HFFc6 (cell line): ENCODE data around the gene KNCN. TPM values are rescaled to one million over a fixed set of nuclear protein-coding genes. Genes with fewer than 3 reads are reported as not detected.

Experiments used
- DNase-seq: peaks from one replicate; pipeline ENCODE4 v3.0.0-alpha.2; 2018
- H3K27ac Mint-ChIP-seq: 2 replicates; pipeline ENCODE4 v1.8.0; 2020; ENCODE audit warnings: mild to moderate bottlenecking, mixed read lengths
- H3K27me3 Mint-ChIP-seq: 2 replicates; pipeline ENCODE4 v1.8.0; 2021; ENCODE audit warnings: mild to moderate bottlenecking, moderate library complexity, mixed read lengths; ENCODE audit not compliant: insufficient read depth
- H3K36me3 Mint-ChIP-seq: 2 replicates; pipeline ENCODE4 v1.8.0; 2021; ENCODE audit warnings: low read depth, mixed read lengths
- H3K4me1 Mint-ChIP-seq: 2 replicates; pipeline ENCODE4 v1.8.0; 2020; ENCODE audit warnings: low read depth, mixed read lengths
- H3K4me3 Mint-ChIP-seq: 2 replicates; pipeline ENCODE4 v1.8.0; 2020; ENCODE audit warnings: mild to moderate bottlenecking, moderate library complexity, mixed read lengths
- H3K9me3 Mint-ChIP-seq: 2 replicates; pipeline ENCODE4 v1.8.0; 2020; ENCODE audit warnings: mild to moderate bottlenecking, mixed read lengths
- total RNA-seq, 6 experiments: library from RNA; stranded (reverse); fragmentation: NEBNext Ultra II Directional; extraction: Animal tissue kit (Norgen Biotek cat#: 25700); gene quantifications; 2 replicates in 1 of 6; 3 replicates in 5 of 6; pipeline ENCODE4 v1.2.3, GENCODE V29; 2021
- TF ChIP-seq, protein P1 (sequence below): fragments of 200-600 bp; sonication (generic); IDR thresholded peaks from 2 replicates; pipeline ENCODE4 v1.5.0; 2021; ENCODE audit warnings: antibody characterized with exemption, mild to moderate bottlenecking

KNCN gene
- total RNA-seq, 6 experiments from 2014 or later, result not detected

DNA sequence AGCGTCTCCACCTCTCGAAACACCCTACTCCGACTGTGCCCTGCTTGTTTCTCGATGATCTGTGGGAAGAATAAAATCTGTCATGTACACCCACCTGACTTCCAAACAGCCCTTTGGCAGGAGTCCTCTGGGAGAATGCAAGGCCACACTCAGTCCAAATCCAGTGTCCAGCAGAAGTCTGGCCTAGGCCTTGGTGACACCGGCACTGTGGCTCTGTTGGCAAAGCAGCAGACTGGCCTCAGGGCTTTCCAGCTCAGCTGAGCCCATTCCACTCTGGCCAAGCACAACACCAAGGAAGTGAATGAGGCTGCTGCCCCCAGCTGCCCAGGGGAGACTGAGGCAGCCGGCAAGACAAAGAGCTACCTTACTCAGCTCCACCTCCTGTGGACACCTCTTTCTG lies 25.1 kb upstream of the KNCN start:
- H3K4me3 Mint-ChIP-seq, result no peak overlapping the region
- peaks cover 9% of the 10 kb centered on the region for H3K4me1 Mint-ChIP-seq
- no peaks in the 10 kb centered on the region; the same call in 1 of the 2 replicates for H3K27me3 Mint-ChIP-seq
- no peak overlapping the region for H3K27ac Mint-ChIP-seq
- no peaks in the 10 kb centered on the region for H3K9me3 Mint-ChIP-seq
- no peak for DNase-seq
- peaks cover 14% of the 10 kb centered on the region for H3K36me3 Mint-ChIP-seq
- TF ChIP-seq, protein P1, sequence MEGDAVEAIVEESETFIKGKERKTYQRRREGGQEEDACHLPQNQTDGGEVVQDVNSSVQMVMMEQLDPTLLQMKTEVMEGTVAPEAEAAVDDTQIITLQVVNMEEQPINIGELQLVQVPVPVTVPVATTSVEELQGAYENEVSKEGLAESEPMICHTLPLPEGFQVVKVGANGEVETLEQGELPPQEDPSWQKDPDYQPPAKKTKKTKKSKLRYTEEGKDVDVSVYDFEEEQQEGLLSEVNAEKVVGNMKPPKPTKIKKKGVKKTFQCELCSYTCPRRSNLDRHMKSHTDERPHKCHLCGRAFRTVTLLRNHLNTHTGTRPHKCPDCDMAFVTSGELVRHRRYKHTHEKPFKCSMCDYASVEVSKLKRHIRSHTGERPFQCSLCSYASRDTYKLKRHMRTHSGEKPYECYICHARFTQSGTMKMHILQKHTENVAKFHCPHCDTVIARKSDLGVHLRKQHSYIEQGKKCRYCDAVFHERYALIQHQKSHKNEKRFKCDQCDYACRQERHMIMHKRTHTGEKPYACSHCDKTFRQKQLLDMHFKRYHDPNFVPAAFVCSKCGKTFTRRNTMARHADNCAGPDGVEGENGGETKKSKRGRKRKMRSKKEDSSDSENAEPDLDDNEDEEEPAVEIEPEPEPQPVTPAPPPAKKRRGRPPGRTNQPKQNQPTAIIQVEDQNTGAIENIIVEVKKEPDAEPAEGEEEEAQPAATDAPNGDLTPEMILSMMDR, result no peak

DNA sequence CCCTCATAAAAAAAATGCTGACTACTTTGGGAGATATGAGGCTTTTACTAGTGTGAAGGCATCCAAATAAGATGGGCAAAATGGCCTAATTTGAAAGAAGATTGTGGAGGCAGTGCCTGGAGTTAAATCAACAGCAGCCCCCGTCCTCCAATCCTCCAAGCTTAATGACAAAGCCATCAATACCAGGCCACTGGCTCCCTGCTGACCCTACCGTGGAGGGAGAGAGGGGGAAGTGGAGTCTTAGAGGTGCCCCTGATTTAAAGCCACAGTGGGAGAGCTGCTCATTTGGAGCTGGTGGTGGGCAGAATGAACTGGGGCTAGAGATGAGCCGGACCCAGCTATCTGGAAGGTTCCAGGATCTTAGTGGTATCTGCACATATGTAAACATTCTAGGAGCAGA lies 24.3 kb upstream of the KNCN start:
- Mint-ChIP-seq H3K36me3 (peaks cover 11% of the 10 kb centered on the region), H3K4me3 (no peak overlapping the region), H3K9me3 (no peaks in the 10 kb centered on the region), H3K4me1 (peaks cover 5% of the 10 kb centered on the region), H3K27me3 (no peaks in the 10 kb centered on the region; the same call in 1 of the 2 replicates), H3K27ac (no peak overlapping the region)
- TF ChIP-seq, protein P1, result no peak
- DNase-seq, result no peak

DNA sequence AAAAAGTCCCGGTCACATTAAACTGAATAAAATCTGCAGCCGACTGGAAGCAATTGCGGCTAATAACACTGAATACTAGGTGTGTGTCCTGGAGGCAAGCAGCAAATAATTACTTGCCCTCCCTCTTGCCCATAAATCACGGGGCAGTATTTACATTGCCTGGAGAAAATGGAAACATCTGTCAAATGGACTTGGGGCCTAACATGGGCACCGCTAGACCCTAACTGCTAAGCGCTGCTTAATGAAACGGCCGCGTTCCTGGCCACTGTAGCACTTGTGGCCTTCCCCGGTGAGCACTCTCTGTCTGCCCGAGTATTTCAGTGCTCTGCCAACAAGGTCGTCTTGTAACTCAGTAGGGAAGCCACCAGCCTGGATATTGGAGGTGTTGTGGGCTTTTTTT lies 23.9 kb upstream of the KNCN start:
- no peak for DNase-seq
- Mint-ChIP-seq H3K27me3 (no peaks in the 10 kb centered on the region; the same call in 1 of the 2 replicates), H3K27ac (no peak overlapping the region), H3K36me3 (peaks cover 6% of the 10 kb centered on the region), H3K4me1 (peaks cover under 1% of the 10 kb centered on the region; the same call in 1 of the 2 replicates), H3K9me3 (no peaks in the 10 kb centered on the region), H3K4me3 (no peak overlapping the region)
- TF ChIP-seq, protein P1, result no peak

DNA sequence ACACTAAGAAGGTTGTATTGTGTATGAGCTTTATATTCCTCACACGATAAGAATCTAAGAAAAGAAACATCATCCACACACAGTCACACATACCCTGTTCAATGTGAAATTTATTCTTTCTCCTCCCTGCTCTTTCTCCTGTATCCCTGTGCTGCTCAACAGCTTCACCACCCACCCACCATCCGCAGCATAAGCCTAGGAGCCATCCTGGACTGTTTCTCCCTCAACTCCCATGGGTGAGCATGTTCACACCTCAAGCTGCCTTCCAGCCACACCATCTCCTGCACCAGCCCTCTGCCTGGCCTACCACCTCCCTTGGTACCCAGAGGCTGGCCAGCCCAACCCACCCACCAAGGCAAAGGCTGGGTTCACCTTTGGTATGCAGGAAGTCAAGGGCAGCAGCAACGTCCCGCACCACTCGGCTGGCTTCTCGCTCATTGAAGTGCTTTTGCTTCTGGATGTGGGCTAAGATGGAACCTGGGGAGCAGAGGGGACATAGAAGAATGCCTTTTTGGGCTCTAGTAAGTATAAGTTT lies 20.3 kb upstream of the KNCN start:
- TF ChIP-seq, protein P1, result no peak
- no peak for DNase-seq

DNA sequence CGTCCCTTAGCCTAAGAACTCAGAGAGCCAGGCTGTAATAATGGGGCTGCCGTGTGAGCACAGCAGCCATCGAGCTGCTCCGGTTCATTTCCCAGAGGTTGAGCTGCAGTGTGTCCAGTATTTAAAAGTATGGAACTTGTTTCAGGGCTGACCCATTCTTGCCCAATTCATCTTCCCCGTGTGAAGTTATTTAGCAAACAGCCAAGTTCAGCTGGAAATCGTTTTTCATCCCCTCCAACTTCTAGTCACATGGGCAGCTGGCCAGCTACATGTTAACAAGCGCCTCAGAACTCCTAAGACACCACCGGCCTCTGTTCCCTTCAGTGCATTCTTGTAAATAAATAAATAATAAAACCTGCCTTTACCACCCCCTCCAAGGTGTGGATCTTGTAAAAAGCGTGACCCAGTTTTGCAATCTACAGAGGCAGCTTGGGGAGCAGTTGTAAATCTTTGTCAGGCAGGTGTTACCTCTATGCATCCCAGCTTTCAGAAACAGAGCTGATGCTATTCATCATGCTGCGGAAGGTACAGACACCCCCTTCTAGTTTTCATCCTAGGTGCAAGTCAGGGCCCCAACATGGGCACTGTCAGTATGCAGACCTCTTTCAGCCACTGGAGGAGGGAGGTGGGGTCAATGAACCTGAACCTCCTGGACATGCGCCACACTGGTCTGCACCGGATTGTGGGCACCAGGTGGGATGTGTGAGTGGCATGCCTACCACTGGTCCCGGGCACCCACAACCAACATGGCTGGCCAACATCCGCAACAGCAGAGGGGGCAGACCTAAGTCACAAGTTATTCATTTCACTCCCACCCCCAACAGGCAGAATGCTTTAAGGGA lies 18.7 kb upstream of the KNCN start:
- H3K27me3 Mint-ChIP-seq, result no peaks in the 10 kb centered on the region
- DNase-seq, result no peak
- H3K9me3 Mint-ChIP-seq, result no peaks in the 10 kb centered on the region

More for the DNA sequence above, 20.3 kb upstream of the KNCN start:
- H3K27ac Mint-ChIP-seq, result no peak overlapping the region
- peaks cover 11% of the 10 kb centered on the region for H3K36me3 Mint-ChIP-seq
- no peaks in the 10 kb centered on the region; the same call in 1 of the 2 replicates for H3K27me3 Mint-ChIP-seq
- H3K4me3 Mint-ChIP-seq, result no peak overlapping the region
- H3K4me1 Mint-ChIP-seq, result peaks cover 14% of the 10 kb centered on the region
- H3K9me3 Mint-ChIP-seq, result no peaks in the 10 kb centered on the region

More for the DNA sequence above, 18.7 kb upstream of the KNCN start:
- TF ChIP-seq, protein P1, result no peak
- H3K4me1 Mint-ChIP-seq, result peaks cover 14% of the 10 kb centered on the region
- H3K27ac Mint-ChIP-seq, result no peak overlapping the region
- peaks cover 22% of the 10 kb centered on the region for H3K36me3 Mint-ChIP-seq
- no peak overlapping the region for H3K4me3 Mint-ChIP-seq
